ENCODE data around the gene CACNA1I.

- TF ChIP-seq POLR2A (IDR thresholded peaks at IDR 0.05) = no peak
- TF ChIP-seq CTCF (IDR thresholded peaks at IDR 0.05) = no peak
- TF ChIP-seq EP300 (IDR thresholded peaks at IDR 0.05) = no peak
Observed at GRCh38 chr22:39661501-39661841, 90.9 kb downstream of the CACNA1I start.
